ENCODE results near the gene RSAD2.

RSAD2 gene, protein sequence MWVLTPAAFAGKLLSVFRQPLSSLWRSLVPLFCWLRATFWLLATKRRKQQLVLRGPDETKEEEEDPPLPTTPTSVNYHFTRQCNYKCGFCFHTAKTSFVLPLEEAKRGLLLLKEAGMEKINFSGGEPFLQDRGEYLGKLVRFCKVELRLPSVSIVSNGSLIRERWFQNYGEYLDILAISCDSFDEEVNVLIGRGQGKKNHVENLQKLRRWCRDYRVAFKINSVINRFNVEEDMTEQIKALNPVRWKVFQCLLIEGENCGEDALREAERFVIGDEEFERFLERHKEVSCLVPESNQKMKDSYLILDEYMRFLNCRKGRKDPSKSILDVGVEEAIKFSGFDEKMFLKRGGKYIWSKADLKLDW

DNA sequence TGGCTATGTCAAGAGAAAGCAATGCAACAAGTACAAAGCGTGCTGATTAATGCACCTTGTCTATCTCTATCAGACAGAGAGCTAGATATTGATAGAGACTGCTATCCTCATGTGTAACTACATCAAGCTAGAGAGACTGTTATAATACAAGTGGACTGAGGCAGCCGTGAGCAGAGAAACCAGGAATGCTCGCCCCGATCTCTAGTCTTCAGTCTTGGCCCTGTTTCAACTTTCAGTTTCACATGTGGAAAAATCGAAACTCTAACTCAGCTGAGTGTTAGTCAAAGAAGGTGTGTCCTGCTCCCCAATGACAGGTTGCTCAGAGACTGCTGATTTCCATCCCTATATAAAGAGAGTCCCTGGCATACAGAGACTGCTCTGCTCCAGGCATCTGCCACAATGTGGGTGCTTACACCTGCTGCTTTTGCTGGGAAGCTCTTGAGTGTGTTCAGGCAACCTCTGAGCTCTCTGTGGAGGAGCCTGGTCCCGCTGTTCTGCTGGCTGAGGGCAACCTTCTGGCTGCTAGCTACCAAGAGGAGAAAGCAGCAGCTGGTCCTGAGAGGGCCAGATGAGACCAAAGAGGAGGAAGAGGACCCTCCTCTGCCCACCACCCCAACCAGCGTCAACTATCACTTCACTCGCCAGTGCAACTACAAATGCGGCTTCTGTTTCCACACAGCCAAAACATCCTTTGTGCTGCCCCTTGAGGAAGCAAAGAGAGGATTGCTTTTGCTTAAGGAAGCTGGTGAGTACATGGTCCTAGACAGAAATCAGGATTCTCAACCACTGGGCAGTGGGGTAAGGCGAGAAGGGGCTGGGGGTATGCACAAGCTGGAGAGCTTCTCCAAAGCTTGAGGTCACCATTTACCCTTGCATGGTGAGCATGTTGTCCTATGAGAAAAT is at the start of gene RSAD2:
RSAD2 (plus strand) TSS at position 376 of the 903 bp plus-strand sequence; CDS start at position 400, 24 bp downstream.
- peak within 1 kb of the TSS; percentile 32; the same call in 1 of the 2 replicates for H3K4me3 ChIP-seq (ENCODE audit: low read length)
- no peak for TF ChIP-seq ZNF274 (IDR thresholded peaks at IDR 0.05; ENCODE audit: low read depth, low read length)

GRCh38 chr2:6828299-6828584 is 49.3 kb upstream of the RSAD2 start:
- H3K4me3 ChIP-seq (ENCODE audit: low read length): no peak overlapping the region
- no peak for TF ChIP-seq ZNF274 (IDR thresholded peaks at IDR 0.05; ENCODE audit: low read depth, low read length)

GRCh38 chr2:6831229-6831628 is 46.3 kb upstream of the RSAD2 start:
- H3K4me3 ChIP-seq (ENCODE audit: low read length): no peak overlapping the region
- TF ChIP-seq ZNF274 (IDR thresholded peaks at IDR 0.05; ENCODE audit: low read depth, low read length): no peak

DNA sequence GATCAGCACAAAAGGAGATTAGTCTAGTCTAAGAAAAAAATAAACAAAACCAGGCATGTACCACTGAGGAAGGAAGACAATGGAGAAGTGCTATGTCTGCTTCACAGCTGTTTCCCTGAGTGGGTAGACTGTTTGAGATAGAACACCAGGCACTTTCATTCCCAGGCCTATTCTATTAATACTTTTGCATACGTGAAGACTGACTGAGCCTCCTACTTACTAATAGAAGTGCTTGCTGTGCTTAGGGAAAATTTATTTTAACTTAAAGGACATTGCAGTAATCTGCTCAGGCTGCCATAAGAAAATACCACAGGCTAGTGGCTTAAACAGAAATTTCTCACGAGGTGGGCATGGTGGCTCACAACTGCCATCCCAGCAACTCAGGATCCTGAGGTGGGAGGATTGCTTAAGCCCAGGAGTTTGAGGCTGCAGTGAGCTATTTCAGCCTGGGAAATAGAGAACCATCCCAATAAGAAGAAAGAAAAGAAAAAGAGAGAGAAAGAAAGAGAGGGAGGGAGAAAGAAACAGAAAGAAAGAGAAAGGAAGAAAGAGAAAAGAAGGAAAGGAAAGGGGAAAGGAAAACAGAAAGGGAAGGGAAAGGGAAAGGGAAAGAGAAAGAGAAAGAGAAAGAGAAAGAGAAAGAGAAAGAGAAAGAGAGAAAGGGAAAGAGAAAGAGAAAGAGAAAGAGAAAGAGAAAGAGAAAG is 44.8 kb upstream of the RSAD2 start:
- H3K4me3 ChIP-seq (ENCODE audit: low read length): no peak overlapping the region
- no peak for TF ChIP-seq ZNF274 (IDR thresholded peaks at IDR 0.05; ENCODE audit: low read depth, low read length)

DNA sequence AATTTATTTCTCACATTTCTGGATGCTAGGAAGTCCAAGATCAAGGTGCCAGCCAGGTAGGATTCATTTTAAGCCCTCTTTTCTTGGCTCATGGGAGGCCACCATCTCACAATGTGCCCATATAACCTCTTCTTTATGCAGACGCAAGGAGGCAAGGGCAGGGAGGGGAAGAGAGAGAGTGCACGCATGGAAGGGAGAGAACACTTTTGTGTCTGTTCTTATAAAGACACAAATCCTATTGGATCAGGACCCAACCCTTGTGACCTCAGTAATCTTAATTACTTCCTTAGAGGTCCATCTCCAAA is 44.3 kb upstream of the RSAD2 start:
- TF ChIP-seq ZNF274 (IDR thresholded peaks at IDR 0.05; ENCODE audit: low read depth, low read length): no peak

DNA sequence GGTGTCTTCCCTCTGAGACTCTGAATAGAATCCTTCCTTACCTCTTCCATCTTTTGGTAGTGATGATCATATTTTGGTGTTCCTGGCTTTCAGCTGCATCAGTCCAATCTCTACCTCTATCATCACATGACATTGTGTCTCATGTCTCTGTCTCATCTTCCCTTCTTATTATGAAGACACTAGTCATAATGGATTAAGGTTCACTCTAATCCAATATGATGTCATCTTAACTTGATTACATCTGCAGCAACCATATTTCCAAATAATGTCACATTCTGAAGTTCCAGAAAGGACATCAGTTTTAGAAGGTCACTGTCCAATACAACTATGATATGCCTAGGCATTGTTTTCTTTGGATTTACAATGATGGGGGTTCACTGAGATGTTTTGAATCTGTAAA is 43.4 kb upstream of the RSAD2 start:
- no peak for TF ChIP-seq ZNF274 (IDR thresholded peaks at IDR 0.05; ENCODE audit: low read depth, low read length)
- no peak overlapping the region for H3K4me3 ChIP-seq (ENCODE audit: low read length)

More for the DNA sequence above, 44.3 kb upstream of the RSAD2 start:
- H3K4me3 ChIP-seq (ENCODE audit: low read length): no peak overlapping the region

- H3K4me3 ChIP-seq (ENCODE audit: low read length): no peak overlapping the region
- no peak for TF ChIP-seq ZNF274 (IDR thresholded peaks at IDR 0.05; ENCODE audit: low read depth, low read length)
Measured at GRCh38 chr2:6835467-6835866, 42.1 kb upstream of the RSAD2 start.

DNA sequence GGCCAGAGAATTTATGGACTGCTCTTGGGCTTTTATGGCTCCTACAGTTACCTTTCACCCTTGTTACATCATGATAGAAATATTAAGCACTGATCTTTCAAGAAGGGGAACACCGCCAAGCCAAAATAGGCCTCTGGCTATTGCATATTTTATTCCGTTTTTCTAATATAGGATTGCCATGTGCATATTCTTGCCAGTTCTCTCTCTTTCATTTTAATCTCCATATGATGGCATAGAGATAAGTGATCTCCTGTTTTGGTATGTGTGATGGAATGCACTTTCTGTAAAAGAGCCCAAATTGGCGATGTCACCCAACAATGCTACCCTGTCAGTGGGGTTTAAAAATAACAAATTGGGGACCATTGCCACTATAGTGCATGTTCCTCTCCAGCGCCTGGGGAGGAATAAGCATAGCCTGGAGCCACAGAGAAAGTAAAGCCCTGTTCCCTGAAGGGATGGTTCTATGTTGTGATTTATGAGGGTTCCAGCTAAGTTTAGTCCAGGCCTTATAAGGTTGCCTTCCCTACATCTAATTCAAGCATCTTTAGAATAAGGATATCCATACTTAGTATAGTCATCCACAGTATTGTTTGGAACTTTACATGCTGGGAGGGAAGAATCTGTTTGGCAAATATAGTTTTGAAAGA is 38.8 kb upstream of the RSAD2 start:
- no peak for TF ChIP-seq ZNF274 (IDR thresholded peaks at IDR 0.05; ENCODE audit: low read depth, low read length)
- H3K4me3 ChIP-seq (ENCODE audit: low read length): no peak overlapping the region

- no peak for TF ChIP-seq ZNF274 (IDR thresholded peaks at IDR 0.05; ENCODE audit: low read depth, low read length)
- H3K4me3 ChIP-seq (ENCODE audit: low read length): no peak overlapping the region
Measured at GRCh38 chr2:6841537-6842287, 35.9 kb upstream of the RSAD2 start.

DNA sequence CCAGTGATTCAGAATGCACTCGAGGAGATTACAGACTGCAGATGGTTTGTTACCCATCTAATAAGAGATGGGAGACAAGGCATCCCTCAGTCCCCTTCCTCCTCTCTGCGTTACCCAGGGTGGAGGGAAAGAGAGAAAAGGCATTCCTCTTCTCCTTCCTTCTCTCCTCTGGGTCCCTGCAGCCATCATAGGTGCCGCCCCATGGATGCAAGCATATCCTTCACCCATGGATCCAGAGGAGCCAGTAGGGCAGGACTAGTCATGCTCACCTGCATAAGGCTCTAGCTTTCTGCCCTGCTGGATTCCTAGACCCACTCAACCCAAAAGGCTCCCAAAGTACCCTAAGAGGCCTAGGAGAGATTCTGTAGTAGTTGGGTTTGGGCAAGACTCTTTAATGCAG is 32.3 kb upstream of the RSAD2 start:
- no peak for TF ChIP-seq ZNF274 (IDR thresholded peaks at IDR 0.05; ENCODE audit: low read depth, low read length)
- no peak overlapping the region for H3K4me3 ChIP-seq (ENCODE audit: low read length)

DNA sequence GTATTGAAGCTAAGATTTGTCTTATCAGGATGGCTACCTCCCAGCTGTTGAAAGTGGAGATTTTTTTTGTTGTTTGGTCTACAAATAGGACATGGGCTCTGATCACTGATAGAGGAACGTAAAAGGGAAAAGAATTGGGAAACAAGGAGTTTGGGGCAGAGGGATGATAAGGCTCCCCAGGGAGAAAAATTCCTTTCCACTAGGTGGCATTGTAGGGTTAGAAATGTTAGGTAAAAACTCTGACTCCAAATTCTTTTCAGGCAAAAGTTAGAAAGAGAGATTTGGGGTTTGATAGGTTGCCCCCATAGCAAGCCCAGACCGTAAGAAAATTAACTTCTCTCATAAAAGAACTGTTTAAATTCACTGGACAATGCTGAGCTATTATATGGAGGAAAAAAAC is 31.7 kb upstream of the RSAD2 start:
- no peak overlapping the region for H3K4me3 ChIP-seq (ENCODE audit: low read length)

GRCh38 chr2:6846540-6846939 is 31.0 kb upstream of the RSAD2 start:
- H3K4me3 ChIP-seq (ENCODE audit: low read length): no peak overlapping the region
- no peak for TF ChIP-seq ZNF274 (IDR thresholded peaks at IDR 0.05; ENCODE audit: low read depth, low read length)

More for the DNA sequence above, 31.7 kb upstream of the RSAD2 start:
- no peak for TF ChIP-seq ZNF274 (IDR thresholded peaks at IDR 0.05; ENCODE audit: low read depth, low read length)

DNA sequence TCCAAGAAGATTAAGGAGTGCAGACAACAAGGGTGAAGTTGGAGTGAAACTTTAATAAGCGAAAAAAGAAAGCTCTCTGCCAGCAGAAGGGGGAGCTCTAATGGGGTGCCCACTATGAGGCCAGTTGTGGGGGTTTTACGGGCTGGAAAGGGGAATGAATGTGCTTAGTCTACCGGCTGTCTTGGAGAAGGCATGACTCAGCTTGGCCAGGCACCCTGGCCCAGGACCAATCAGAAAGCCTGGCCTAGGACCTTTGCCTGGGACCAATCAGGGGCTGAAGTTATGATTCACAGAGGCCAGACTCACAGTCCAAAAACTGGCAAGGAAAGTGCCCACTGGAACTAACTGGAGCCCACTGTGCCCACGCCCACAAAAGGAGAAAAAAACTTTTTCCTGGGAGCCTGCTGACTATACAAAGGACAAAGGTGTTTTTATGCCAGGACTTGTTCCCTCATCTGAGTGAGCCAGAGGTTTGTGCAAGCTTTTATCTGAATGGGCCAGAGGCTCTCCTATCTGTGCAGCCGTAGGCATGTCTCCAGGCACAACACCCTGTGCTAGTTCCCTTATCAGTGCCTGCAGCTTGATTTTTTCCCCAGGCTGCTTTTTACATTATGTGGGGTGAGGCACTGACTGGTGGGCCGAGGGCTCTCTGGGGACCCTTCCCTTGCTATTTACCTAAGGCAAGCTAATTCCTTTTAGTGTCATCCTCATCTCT is 30.5 kb upstream of the RSAD2 start:
- H3K4me3 ChIP-seq (ENCODE audit: low read length): no peak overlapping the region
- TF ChIP-seq ZNF274 (IDR thresholded peaks at IDR 0.05; ENCODE audit: low read depth, low read length): no peak
